Endodermal cell (in vitro differentiated cells): ENCODE data around the gene IL1RL1. TPM values are rescaled to one million over a fixed set of nuclear protein-coding genes. Genes with fewer than 3 reads are reported as not detected.

Experiments
- DNase-seq: peaks from one replicate; pipeline ENCODE4 v3.0.0-alpha.2; 2017
- H3K27ac ChIP-seq: 2 replicates; pipeline ENCODE4 v1.5.1; 2013; ENCODE audit warnings: mild to moderate bottlenecking, low read depth, low read length, moderate library complexity
- H3K27me3 ChIP-seq: 2 replicates; pipeline ENCODE4 v1.6.1; 2013; ENCODE audit warnings: mild to moderate bottlenecking, low read length, moderate library complexity; ENCODE audit not compliant: insufficient read depth, control insufficient read depth, poor library complexity, severe bottlenecking
- H3K36me3 ChIP-seq: 2 replicates; pipeline ENCODE4 v1.7.0; 2013; ENCODE audit warnings: mild to moderate bottlenecking, low read length, moderate library complexity; ENCODE audit not compliant: control insufficient read depth, insufficient read depth
- H3K4me1 ChIP-seq: one replicate; pipeline ENCODE4 v1.7.0; 2013; ENCODE audit warnings: low read length; ENCODE audit not compliant: control insufficient read depth, insufficient read depth
- H3K4me3 ChIP-seq: 2 replicates; pipeline ENCODE4 v1.5.1; 2013; ENCODE audit warnings: mild to moderate bottlenecking, low read length, moderate library complexity
- H3K9ac ChIP-seq: 2 replicates; pipeline ENCODE4 v1.6.1; 2013; ENCODE audit warnings: mild to moderate bottlenecking, low read length, moderate library complexity; ENCODE audit not compliant: poor library complexity, severe bottlenecking; ENCODE audit errors: extremely low read depth
- H3K9me3 ChIP-seq: 2 replicates; pipeline ENCODE4 v1.6.1; 2013; ENCODE audit warnings: mild to moderate bottlenecking, low read length, moderate library complexity; ENCODE audit not compliant: control insufficient read depth
- H3K27ac Mint-ChIP-seq: 2 replicates; pipeline ENCODE4 v1.8.0; 2020; ENCODE audit warnings: mixed read lengths
- H3K27me3 Mint-ChIP-seq: 2 replicates; pipeline ENCODE4 v1.8.0; 2021; ENCODE audit warnings: mild to moderate bottlenecking, mixed read lengths; ENCODE audit not compliant: insufficient read depth
- H3K36me3 Mint-ChIP-seq: 2 replicates; pipeline ENCODE4 v1.8.0; 2020; ENCODE audit warnings: low read depth, mixed read lengths
- H3K4me1 Mint-ChIP-seq: 2 replicates; pipeline ENCODE4 v1.8.0; 2020; ENCODE audit warnings: mixed read lengths
- H3K4me3 Mint-ChIP-seq: 2 replicates; pipeline ENCODE4 v1.8.0; 2020; ENCODE audit warnings: mild to moderate bottlenecking, moderate library complexity, mixed read lengths
- H3K9me3 Mint-ChIP-seq: 2 replicates; pipeline ENCODE4 v1.8.0; 2020; ENCODE audit warnings: mild to moderate bottlenecking, mixed read lengths
- CTCF ChIP-seq: fragments of 200-600 bp; sonication (generic); conservative IDR thresholded peaks from 2 replicates; pipeline ENCODE4 v1.5.0; 2021; ENCODE audit warnings: antibody characterized with exemption, mild to moderate bottlenecking
- WGBS, 2 experiments: methylation state at CpG; one replicate each; pipeline versions ENCODE4 v1.1.5 to v1.1.7; 2013; ENCODE audit warnings: missing lambda C conversion rate in 2 of 2, mixed read lengths in 1 of 2; ENCODE audit not compliant: insufficient coverage in 1 of 2, insufficient read length in 1 of 2; 5-methylcytosine and 5-hydroxymethylcytosine counted together
- total RNA-seq, 2 donors: library from RNA; stranded (reverse); fragmentation: NEBNext Ultra II Directional in 1 of 2; extraction: Animal tissue kit (Norgen Biotek cat#: 25700) in 1 of 2; gene quantifications; 2 replicates in 1 of 2; 3 replicates in 1 of 2; pipeline ENCODE4 v1.2.1, GENCODE V29; 2021

The IL1RL1 gene
- total RNA-seq, 2 donors from 2014 or later: 0.75 to 0.84 TPM

- Histone ChIP-seq H3K36me3 (no peaks in the 10 kb centered on the region), H3K27ac (no peak overlapping the region), H3K4me3 (peak overlapping the region; percentile 32), H3K9me3 (peaks cover 27% of the 10 kb centered on the region), H3K27me3 (no peaks in the 10 kb centered on the region), H3K9ac (no peak overlapping the region), H3K4me1 (peaks cover 35% of the 10 kb centered on the region)
- Mint-ChIP-seq H3K4me3 (no peak overlapping the region), H3K9me3 (peaks cover 24% of the 10 kb centered on the region), H3K27ac (no peak overlapping the region), H3K36me3 (peaks cover 4% of the 10 kb centered on the region), H3K27me3 (peaks cover 2% of the 10 kb centered on the region), H3K4me1 (peaks cover 41% of the 10 kb centered on the region)
- no peak for TF ChIP-seq CTCF
- no CpG with 5 or more reads among the region's 1 CpG for WGBS, 2 experiments
- DNase-seq: no peak
Measured at GRCh38 chr2:102279391-102279735, 32.0 kb upstream of the IL1RL1 start.

GRCh38 chr2:102282678-102283091, 28.7 kb upstream of the IL1RL1 start:
- DNase-seq: no peak
- Histone ChIP-seq H3K27me3 (no peaks in the 10 kb centered on the region), H3K9ac (no peak overlapping the region), H3K4me1 (peaks cover 24% of the 10 kb centered on the region), H3K4me3 (no peak overlapping the region), H3K9me3 (peaks cover 7% of the 10 kb centered on the region), H3K27ac (no peak overlapping the region), H3K36me3 (no peaks in the 10 kb centered on the region)
- WGBS, 2 experiments: 85% methylated on average over 2 of the region's 2 CpGs; no CpG with 5 or more reads in 1 of the 2 experiments
- no peaks in the 10 kb centered on the region for H3K36me3 Mint-ChIP-seq
- H3K27ac Mint-ChIP-seq: no peak overlapping the region
- H3K4me1 Mint-ChIP-seq: peaks cover 30% of the 10 kb centered on the region
- H3K27me3 Mint-ChIP-seq: peaks cover 2% of the 10 kb centered on the region
- H3K4me3 Mint-ChIP-seq: no peak overlapping the region
- H3K9me3 Mint-ChIP-seq: no peaks in the 10 kb centered on the region
- TF ChIP-seq CTCF: no peak

GRCh38 chr2:102283996-102284395, 27.4 kb upstream of the IL1RL1 start:
- Histone ChIP-seq H3K36me3 (no peaks in the 10 kb centered on the region), H3K9ac (no peak overlapping the region), H3K9me3 (peaks cover 7% of the 10 kb centered on the region), H3K27ac (no peak overlapping the region), H3K27me3 (no peaks in the 10 kb centered on the region), H3K4me3 (no peak overlapping the region), H3K4me1 (peaks cover 19% of the 10 kb centered on the region)
- Mint-ChIP-seq H3K27ac (no peak overlapping the region), H3K4me1 (peaks cover 18% of the 10 kb centered on the region), H3K4me3 (no peak overlapping the region), H3K9me3 (no peaks in the 10 kb centered on the region), H3K27me3 (peaks cover 2% of the 10 kb centered on the region), H3K36me3 (no peaks in the 10 kb centered on the region)
- 92 to 93% methylated on average over 1 of the region's 1 CpG for WGBS, 2 experiments
- no peak for TF ChIP-seq CTCF
- no peak for DNase-seq
